Subcutaneous abdominal adipose tissue (tissue), 5 donors: ENCODE results near the gene UBE2E2.
A peak's percentile ranks its signal among the peaks of the same experiment; 100 is the strongest.

Experiments used
- H3K27ac ChIP-seq: one replicate; pipeline ENCODE4 v1.7.0; 2013; ENCODE audit warnings: low read depth, mild to moderate bottlenecking, inconsistent platforms, low read length, moderate library complexity
- H3K27me3 ChIP-seq, 5 donors: one replicate each; pipeline ENCODE4 v1.7.0; 2013; ENCODE audit warnings: low read length in 5 of 5, inconsistent platforms in 1 of 5; ENCODE audit not compliant: control insufficient read depth in 5 of 5, insufficient read depth in 4 of 5
- H3K36me3 ChIP-seq, 5 donors: one replicate each; pipeline ENCODE4 v1.7.0; 2013; ENCODE audit warnings: low read length in 5 of 5; ENCODE audit not compliant: control insufficient read depth in 5 of 5, insufficient read depth in 5 of 5
- H3K4me1 ChIP-seq, 5 donors: one replicate each; pipeline ENCODE4 v1.7.0; 2013; ENCODE audit warnings: low read length in 5 of 5, mild to moderate bottlenecking in 3 of 5, moderate library complexity in 1 of 5; ENCODE audit not compliant: control insufficient read depth in 5 of 5, insufficient read depth in 5 of 5
- H3K4me3 ChIP-seq, 5 donors: one replicate each; pipeline ENCODE4 v1.7.0; 2013; ENCODE audit warnings: low read length in 5 of 5, low read depth in 1 of 5
- H3K9ac ChIP-seq, 5 donors: one replicate each; pipeline ENCODE4 v1.7.0; 2013; ENCODE audit warnings: low read length in 5 of 5, mild to moderate bottlenecking in 4 of 5, moderate library complexity in 3 of 5
- H3K9me3 ChIP-seq, 5 donors: one replicate each; pipeline ENCODE4 v1.7.0; 2013; ENCODE audit warnings: low read length in 5 of 5; ENCODE audit not compliant: control insufficient read depth in 5 of 5
- donor health status: healthy.
- donor health status: healthy.
- donor health status: healthy.
- donor health status: healthy.
- donor health status: healthy.

Gene UBE2E2

DNA sequence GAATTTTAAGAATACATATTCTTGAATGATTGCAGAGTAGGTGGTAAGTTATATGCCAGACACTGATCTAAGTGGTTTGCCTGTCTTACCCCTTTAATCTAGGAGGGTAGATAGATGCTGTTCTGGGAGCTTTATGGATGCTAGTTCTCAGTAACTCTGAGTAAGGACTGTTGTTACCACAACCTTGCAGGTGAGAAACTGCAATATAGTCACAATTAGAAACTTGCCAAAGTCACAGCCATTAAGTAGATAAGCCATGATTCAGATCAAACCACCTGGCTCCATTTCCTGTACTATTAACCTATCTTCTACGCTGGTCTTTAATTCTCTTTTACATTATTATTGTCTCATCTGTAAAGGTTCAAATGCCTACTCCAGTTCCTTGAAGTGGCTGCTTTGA lies 46.8 kb downstream of the UBE2E2 start:
- Histone ChIP-seq H3K27me3 (no peaks in the 10 kb centered on the region), H3K9me3 (no peaks in the 10 kb centered on the region), H3K9ac (no peak overlapping the region), H3K27ac (no peak overlapping the region), H3K4me1 (peaks cover 0 to 25% (median 3%) of the 10 kb centered on the region in 5 donors), H3K36me3 (no peaks in the 10 kb centered on the region), H3K4me3 (no peak overlapping the region)

DNA sequence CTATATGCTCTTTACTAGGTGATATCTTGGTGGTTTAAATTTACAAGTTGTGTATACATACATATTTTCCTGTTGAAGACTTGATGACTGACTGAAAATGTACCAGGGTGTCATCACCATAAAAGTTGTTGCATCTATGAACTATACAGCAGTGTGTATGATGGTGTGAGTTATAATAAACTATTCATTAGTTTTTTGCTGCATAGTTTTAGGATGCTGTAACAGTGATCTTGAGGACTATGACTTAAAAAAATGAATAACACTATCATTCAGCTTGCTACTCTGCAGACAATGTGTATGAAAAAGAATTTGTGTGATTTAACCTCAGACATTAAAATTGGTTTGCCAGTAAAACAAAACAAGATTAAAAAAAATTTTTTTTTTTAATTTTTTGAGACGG lies 49.0 kb downstream of the UBE2E2 start:
- Histone ChIP-seq H3K4me3 (no peak overlapping the region), H3K27ac (no peak overlapping the region), H3K36me3 (no peaks in the 10 kb centered on the region), H3K9me3 (no peaks in the 10 kb centered on the region), H3K9ac (no peak overlapping the region), H3K4me1 (peaks cover 0 to 32% (median 7%) of the 10 kb centered on the region in 5 donors), H3K27me3 (no peaks in the 10 kb centered on the region)

- H3K4me1 ChIP-seq: peaks cover 0 to 22% (median 7%) of the 10 kb centered on the region in 5 donors
Measured at GRCh38 chr3:23253214-23253613, 50.1 kb downstream of the UBE2E2 start.

GRCh38 chr3:23254282-23254681 lies 51.2 kb downstream of the UBE2E2 start:
- H3K27me3 ChIP-seq: no peaks in the 10 kb centered on the region
- no peak overlapping the region for H3K9ac ChIP-seq
- peaks cover 0 to 17% (median 7%) of the 10 kb centered on the region in 5 donors for H3K4me1 ChIP-seq
- no peak overlapping the region for H3K4me3 ChIP-seq
- no peaks in the 10 kb centered on the region for H3K36me3 ChIP-seq
- no peaks in the 10 kb centered on the region for H3K9me3 ChIP-seq
- no peak overlapping the region for H3K27ac ChIP-seq

More at GRCh38 chr3:23253214-23253613, 50.1 kb downstream of the UBE2E2 start:
- Histone ChIP-seq H3K9me3 (no peaks in the 10 kb centered on the region), H3K4me3 (no peak overlapping the region), H3K9ac (peak overlapping the region in 1 of 5 donors; percentile 30), H3K27me3 (no peaks in the 10 kb centered on the region), H3K27ac (no peak overlapping the region), H3K36me3 (no peaks in the 10 kb centered on the region)

- no peaks in the 10 kb centered on the region for H3K9me3 ChIP-seq
- no peaks in the 10 kb centered on the region for H3K36me3 ChIP-seq
- peaks cover 0 to 17% (median 7%) of the 10 kb centered on the region in 5 donors for H3K4me1 ChIP-seq
- H3K27ac ChIP-seq: no peak overlapping the region
- no peak overlapping the region for H3K9ac ChIP-seq
- H3K27me3 ChIP-seq: no peaks in the 10 kb centered on the region
- H3K4me3 ChIP-seq: no peak overlapping the region
Measured at GRCh38 chr3:23254835-23255234, 51.7 kb downstream of the UBE2E2 start.

DNA sequence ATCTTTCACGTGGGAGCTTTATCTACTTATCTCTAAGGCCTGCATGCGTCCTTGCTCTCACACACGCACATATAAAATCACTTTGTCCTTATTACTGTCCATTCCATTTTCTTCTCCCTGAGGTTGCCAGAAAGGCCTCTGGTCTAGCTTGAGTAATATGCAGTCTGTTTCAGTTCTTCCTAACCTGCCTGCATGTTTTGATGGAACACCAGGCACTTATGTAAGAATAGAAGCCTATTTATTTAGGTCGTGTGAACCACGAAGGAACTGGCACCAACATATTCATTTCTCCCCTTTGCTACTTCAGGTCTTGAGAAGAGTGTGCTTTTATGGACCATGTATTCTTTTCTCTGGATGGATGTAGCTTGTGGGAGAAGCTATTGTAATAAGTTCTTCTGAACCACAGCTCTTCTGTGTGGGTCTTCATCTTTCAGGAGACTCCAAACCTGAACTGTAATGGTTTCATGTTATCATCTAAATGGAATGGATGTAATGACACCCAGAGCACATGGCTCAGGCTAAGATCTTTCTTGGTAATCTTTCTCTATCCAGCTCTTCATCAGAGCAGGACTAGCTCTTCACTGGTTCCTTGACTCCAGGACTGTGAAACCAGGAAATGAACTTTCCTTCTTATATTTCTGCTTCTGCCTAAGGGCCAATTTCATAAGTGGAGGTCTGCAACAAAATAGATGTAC lies 53.8 kb downstream of the UBE2E2 start:
- Histone ChIP-seq H3K9ac (no peak overlapping the region), H3K4me1 (peaks cover 0 to 17% (median 7%) of the 10 kb centered on the region in 5 donors), H3K36me3 (no peaks in the 10 kb centered on the region), H3K27ac (peak overlapping the region; percentile 20), H3K27me3 (no peaks in the 10 kb centered on the region), H3K4me3 (no peak overlapping the region), H3K9me3 (no peaks in the 10 kb centered on the region)

DNA sequence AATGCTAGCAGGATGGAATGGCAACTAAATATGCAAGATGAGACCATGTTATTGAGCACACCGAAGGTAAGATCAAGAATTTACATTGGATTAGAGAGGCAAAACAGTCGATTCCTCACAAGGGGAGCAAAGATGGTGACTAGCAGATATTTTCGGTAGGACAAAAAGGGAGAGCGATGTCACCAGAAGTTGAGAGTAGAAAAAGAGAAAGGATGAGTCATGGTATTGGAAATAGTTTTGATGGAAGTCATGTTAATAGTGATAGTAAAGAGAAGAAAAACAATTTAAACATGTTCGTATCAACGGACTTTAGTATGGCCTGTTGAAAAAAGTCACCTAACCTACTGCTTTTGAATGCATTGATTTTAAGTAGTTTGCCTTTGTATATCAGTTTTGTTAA lies 55.0 kb downstream of the UBE2E2 start:
- Histone ChIP-seq H3K27ac (no peak overlapping the region), H3K4me3 (no peak overlapping the region), H3K36me3 (no peaks in the 10 kb centered on the region), H3K4me1 (peaks cover 0 to 17% (median 7%) of the 10 kb centered on the region in 5 donors), H3K27me3 (no peaks in the 10 kb centered on the region), H3K9me3 (no peaks in the 10 kb centered on the region), H3K9ac (no peak overlapping the region)

DNA sequence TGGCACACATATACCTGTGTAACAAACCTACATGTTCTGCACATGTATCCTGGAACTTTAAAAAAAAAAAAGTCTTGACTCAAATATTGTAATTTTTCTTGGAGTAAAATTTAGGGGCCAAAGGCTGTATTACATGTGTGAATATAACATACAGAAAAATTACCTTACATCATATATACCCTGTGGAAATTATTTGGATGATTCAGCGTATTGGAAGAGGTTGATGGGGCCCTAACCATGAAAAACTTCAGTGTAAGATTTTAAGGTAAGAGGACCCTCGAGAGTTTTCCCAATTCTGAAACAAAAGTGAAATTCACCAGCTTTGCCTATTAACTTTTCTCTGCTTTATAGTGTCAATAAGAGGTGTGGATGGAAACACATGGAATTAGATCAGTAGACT lies 56.4 kb downstream of the UBE2E2 start:
- no peak overlapping the region for H3K27ac ChIP-seq
- H3K9ac ChIP-seq: no peak overlapping the region
- H3K4me3 ChIP-seq: no peak overlapping the region
- H3K9me3 ChIP-seq: no peaks in the 10 kb centered on the region
- H3K36me3 ChIP-seq: no peaks in the 10 kb centered on the region
- H3K4me1 ChIP-seq: peaks cover 0 to 11% (median 3%) of the 10 kb centered on the region in 5 donors
- no peaks in the 10 kb centered on the region for H3K27me3 ChIP-seq

DNA sequence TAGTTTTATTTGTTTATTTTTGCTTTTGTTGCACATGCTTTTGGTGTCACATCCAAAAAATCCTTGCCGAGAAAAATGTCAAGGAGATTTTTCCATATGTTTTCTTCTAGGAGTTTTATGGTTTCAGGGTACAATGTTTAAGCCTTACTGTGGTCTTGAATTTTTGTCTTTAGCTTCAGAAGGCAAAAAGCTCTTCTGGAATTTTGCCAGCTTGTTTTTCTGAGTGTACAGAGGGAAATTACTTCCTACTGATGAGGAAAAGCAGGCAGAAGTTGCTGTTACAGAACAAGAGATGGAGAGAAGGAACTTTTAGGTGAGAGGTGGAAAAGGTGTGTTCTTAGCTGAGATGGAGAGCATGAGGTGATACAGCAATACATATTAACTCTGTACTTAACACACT lies 59.6 kb downstream of the UBE2E2 start:
- Histone ChIP-seq H3K36me3 (no peaks in the 10 kb centered on the region), H3K27me3 (no peaks in the 10 kb centered on the region), H3K27ac (no peak overlapping the region), H3K4me1 (no peaks in the 10 kb centered on the region), H3K4me3 (no peak overlapping the region), H3K9ac (no peak overlapping the region), H3K9me3 (no peaks in the 10 kb centered on the region)

GRCh38 chr3:23263796-23264195 lies 60.7 kb downstream of the UBE2E2 start:
- Histone ChIP-seq H3K4me1 (no peaks in the 10 kb centered on the region), H3K27ac (no peak overlapping the region), H3K36me3 (no peaks in the 10 kb centered on the region), H3K4me3 (no peak overlapping the region), H3K9ac (no peak overlapping the region), H3K27me3 (no peaks in the 10 kb centered on the region), H3K9me3 (no peaks in the 10 kb centered on the region)
